HG03025 (cell line): Measurements from ENCODE around the gene RPUSD3.

ENCODE experiments used
- ATAC-seq: cut with Tn5 transposase; IDR thresholded peaks from one replicate; pipeline ENCODE4 v1.9.1; 2021; ENCODE audit warnings: mild to moderate bottlenecking, moderate library complexity; ENCODE audit not compliant: unreplicated experiment, low FRiP score

Gene RPUSD3

GRCh38 chr3:9808345-9809037 lies 35.3 kb downstream of the RPUSD3 start:
- no peak for ATAC-seq

DNA sequence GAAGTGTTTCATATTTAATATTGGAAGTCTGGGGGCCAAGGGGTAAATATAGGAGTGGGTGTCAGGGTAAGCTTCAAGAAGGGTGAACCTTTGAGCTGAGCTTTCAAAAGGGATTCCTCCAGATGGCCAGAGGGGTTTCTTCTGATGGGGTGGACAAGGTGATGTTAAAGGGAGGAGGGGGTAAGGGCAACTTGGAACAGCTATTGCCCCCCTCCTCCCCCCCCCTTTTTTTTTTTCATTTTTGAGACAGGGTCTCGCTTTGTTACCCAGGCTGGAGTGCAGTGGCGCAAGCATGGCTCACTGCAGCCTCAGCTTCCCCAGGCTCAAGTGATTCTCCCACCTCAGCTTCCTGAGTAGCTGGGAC lies 35.8 kb downstream of the RPUSD3 start:
- no peak for ATAC-seq

GRCh38 chr3:9806688-9807589 lies 36.9 kb downstream of the RPUSD3 start:
- ATAC-seq: no peak

DNA sequence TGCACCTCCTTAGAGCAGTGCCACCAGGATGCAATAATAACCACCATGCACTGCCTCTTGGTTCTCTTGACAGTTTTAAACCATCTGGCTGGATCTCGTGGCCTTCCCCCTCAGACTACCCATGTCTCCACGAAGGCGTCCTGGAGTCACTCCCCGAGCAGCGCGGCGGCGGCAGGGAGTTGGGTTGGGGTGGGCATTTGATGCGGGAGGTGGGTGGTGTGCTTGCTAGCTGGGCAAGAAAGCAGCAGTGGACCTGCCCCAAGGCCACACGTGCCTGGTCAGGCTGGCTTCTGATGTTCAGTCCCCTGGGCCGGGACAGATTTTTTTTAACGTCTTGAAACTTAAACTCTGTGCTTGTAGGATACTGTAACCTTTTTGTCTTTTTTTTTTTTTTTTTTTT lies 37.7 kb downstream of the RPUSD3 start:
- no peak for ATAC-seq

DNA sequence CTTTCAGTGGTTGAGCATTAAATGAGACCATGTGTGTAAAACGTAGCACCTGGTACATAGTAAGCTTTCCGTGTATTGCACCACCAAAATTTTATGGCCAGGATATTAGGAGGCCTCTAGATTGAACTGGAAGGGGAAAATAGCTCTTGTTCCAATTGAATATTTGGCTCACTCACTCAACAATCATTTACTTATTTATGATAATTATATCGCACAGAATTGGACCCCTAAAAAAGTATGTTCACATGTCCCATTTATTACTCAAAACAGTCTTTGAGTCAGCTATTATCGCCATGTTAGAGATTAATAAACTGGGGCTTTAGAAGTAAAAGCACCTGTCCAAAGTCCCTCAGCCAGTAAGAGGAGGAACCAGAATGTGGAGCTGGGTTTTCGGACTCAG lies 38.8 kb downstream of the RPUSD3 start:
- no peak for ATAC-seq

- ATAC-seq: no peak
These were observed 40.3 kb downstream of the RPUSD3 start for GRCh38 chr3:9803494-9803893.

GRCh38 chr3:9800529-9800928 lies 43.3 kb downstream of the RPUSD3 start:
- ATAC-seq: no peak

GRCh38 chr3:9797196-9797945 lies 46.4 kb downstream of the RPUSD3 start:
- no peak for ATAC-seq

DNA sequence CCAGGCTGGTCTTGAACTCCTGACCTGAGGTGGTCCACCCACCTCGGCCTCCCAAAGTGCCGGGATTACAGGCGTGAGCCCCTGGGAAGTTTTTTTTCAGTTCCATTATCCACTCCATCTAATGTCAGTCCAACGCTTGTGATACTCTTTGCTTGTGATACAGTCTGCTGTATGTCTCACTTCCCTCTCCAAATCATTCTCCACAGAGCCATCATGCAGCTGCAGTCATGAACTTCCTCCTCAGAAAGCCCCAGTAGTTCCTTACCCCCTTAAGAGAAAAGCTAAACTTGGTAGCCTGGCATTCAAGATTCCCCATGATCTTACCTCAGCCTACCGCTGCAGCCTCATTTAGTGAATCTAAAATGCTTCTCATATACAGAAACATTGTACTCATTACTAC lies 48.6 kb downstream of the RPUSD3 start:
- ATAC-seq: no peak

DNA sequence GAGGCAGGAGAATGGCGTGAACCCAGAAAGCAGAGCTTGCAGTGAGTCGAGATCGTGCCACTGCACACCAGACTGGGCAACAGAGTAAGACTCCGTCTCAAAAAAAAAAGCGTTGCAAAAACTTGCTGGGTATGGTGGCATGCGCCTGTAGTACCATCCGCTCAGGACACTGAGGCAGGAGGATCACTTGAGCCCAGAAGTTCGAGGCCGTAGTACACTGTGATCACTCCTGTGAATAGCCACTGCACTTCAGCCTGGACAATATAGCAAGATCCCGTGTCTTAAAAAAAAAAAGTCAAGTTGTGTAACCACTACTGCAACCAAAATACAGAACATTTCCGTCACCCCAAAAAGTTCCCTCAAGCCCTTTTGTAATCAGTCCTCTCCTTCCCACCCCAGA lies 49.4 kb downstream of the RPUSD3 start:
- ATAC-seq: no peak

GRCh38 chr3:9793161-9793781 lies 50.5 kb downstream of the RPUSD3 start:
- ATAC-seq: no peak

GRCh38 chr3:9792405-9793160 lies 51.2 kb downstream of the RPUSD3 start, which contains the start of the genes ARPC4 and TADA3:
Gene ARPC4, plus strand, starts transcription at chr3:9793082. Its CDS starts 40 bp downstream, at chr3:9793122.
Gene TADA3, minus strand, starts transcription at chr3:9792473. Its CDS starts 1,007 bp downstream, at chr3:9791466.
- peak; percentile 79 for ATAC-seq

DNA sequence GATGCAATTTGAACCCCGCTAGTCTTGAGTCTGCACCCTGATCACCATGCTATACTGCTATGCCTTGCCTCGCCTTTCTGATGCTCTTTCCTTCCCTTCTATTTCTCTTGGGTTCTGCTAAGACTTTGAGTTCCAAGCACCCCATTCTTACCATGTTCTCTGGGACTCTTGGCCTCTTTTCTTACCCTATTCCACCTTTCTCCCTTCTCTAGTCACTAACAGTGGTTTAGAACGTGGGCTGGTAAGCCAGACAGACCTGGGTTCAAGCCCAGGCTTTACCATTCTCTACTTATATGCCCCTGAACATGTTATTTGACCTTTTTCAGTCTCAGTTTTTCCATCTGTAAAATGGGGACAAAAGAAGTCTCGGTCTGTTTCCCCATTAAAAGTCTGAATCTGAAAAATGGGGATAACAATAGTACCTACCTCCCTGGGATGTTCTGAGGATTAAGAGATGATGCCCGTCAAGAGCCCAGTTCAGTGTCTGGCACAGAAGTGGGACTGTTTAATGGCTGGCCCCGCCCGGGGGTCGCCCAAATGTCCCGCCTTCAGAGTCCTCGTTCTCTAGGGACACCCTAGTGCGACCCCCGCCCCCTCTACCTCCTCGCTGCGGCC lies 51.9 kb downstream of the RPUSD3 start:
- ATAC-seq: no peak

- ATAC-seq: no peak
These were observed 52.7 kb downstream of the RPUSD3 start for GRCh38 chr3:9791127-9791526.
